ENCODE data around the gene ADIPOR1.
A peak's percentile ranks its signal among the peaks of the same experiment; 100 is the strongest.

ADIPOR1 gene

DNA sequence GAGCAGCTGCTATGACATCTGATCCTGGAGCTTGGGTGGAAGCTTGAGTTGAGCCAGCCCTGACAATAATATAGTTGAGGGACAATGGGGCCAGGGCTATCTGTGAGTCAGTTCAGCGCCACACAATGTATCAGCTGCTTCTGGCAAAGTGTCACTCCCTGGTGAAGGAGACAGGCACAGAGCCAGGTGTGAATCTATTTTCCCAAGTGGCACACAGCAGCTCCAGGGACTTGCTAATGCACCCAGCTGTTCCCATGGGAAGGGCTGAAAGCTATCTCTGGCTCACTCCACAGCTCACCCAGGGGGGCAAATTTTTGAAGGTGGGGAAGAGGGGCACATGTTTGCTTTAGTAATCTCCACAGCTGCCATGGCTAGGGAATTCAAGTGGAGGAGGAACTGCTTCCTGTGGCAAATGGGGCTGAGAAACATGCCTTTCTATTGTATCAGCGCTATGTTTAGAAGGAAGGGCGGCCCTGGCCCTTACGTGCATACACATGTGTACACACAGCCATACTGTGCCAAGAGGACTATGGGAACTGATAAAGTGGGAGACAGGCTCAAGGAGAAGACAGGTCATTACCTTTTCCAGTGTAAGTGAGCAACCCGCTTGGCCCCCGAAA, 6.8 kb upstream of the ADIPOR1 start:
- Mint-ChIP-seq H3K27ac (no peak overlapping the region), H3K36me3 (ENCODE audit: low read depth) (peaks cover 66% of the 10 kb centered on the region), H3K27me3 (no peaks in the 10 kb centered on the region), H3K4me1 (ENCODE audit: low read depth) (peaks cover 50% of the 10 kb centered on the region), H3K9me3 (no peaks in the 10 kb centered on the region), H3K4me3 (no peak overlapping the region)
- intact Hi-C loops (cut with micrococcal nuclease), result loop anchor here (5.0 kb wide), 2 partner anchors 38 to 42 kb away; partner anchors contain the start of genes KLHL12 and TMEM183A

DNA sequence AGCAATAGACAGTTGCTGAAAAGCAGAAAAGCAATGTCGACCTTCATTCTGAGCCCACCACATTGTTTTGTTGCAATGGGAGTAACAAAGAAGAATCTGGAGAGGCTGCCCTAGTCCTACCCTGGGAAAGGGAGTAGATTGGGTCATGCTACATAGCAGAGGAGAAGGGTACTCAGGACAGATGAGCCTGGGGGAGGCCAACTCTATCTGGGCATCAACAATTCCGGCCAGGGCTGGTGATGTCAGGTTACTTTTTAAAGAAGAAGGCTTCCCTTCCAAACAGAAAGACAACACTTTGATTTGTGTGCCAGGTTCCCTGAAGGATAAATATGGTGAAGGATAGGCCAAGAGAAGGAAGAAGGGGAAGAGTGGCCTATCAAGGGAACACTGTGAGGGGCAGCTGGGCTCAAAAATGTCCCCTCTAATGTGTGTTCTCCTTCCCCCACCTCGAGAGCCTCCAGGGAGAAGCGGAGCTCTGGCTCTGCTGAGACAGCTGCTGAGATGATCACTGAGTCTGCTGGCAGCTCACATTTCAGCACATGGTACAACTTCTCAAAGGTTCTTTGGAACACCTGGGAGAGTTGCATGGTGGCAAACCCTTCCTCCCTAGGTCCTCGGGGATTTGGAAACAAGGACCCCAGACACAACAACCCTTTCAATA, 3.2 kb upstream of the ADIPOR1 start:
- Mint-ChIP-seq H3K4me1 (ENCODE audit: low read depth) (peaks cover 46% of the 10 kb centered on the region), H3K4me3 (no peak overlapping the region), H3K27me3 (no peaks in the 10 kb centered on the region), H3K27ac (no peak overlapping the region), H3K36me3 (ENCODE audit: low read depth) (peaks cover 68% of the 10 kb centered on the region), H3K9me3 (no peaks in the 10 kb centered on the region)
- intact Hi-C loops (cut with micrococcal nuclease), result no loop called here

- peaks cover 41% of the 10 kb centered on the region for H3K4me1 Mint-ChIP-seq (ENCODE audit: low read depth)
- no peaks in the 10 kb centered on the region for H3K9me3 Mint-ChIP-seq
- H3K27me3 Mint-ChIP-seq, result no peaks in the 10 kb centered on the region
- H3K36me3 Mint-ChIP-seq (ENCODE audit: low read depth), result peaks cover 63% of the 10 kb centered on the region
- intact Hi-C loops (cut with micrococcal nuclease), result no loop called here
- no peak overlapping the region for H3K27ac Mint-ChIP-seq
- H3K4me3 Mint-ChIP-seq, result no peak overlapping the region
These were observed 1.1 kb upstream of the ADIPOR1 start for GRCh38 chr1:202959276-202959620.

DNA sequence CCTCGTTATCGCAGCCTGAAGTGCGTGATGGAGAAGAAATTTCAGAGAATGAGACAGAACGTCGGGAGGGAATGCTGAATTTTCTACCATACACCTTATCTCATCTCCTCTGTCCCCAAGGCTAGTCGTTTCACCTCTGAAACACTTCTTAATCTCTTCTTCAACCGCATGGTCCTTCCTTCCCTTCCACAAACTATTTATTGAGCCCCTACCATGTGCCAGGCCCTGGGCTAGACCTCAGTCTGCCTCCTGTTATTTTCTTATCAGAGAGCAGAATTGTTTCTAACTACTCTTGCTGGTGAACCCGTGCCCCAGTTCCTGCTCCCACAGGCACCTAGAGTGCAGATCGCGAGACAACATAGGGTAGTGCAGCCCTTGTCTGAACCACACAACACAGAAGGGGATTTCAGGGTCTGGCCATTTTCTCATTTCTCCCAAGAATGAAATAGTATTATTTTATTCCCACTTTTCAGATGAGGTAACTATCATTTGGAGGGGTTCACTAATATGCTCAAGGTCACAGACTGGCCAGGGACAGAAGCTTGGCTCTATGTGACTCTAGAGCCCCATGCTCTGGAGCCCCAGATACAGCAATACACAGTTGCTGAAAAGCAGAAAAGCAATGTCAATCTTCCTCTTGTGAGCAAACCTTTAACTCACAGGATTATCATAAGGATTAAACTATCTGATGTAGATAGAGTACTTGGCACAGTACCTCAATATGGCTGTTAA, 598 bp upstream of the ADIPOR1 start:
- Mint-ChIP-seq H3K4me3 (peak overlapping the region; percentile 86), H3K27ac (peak overlapping the region; percentile 86), H3K36me3 (ENCODE audit: low read depth) (peaks cover 63% of the 10 kb centered on the region), H3K4me1 (ENCODE audit: low read depth) (peaks cover 45% of the 10 kb centered on the region), H3K27me3 (no peaks in the 10 kb centered on the region), H3K9me3 (no peaks in the 10 kb centered on the region)
- intact Hi-C loops (cut with micrococcal nuclease), result loop anchor here (1.0 kb wide), 1 partner anchor 9 kb away; the partner anchor contains the start of gene CYB5R1

DNA sequence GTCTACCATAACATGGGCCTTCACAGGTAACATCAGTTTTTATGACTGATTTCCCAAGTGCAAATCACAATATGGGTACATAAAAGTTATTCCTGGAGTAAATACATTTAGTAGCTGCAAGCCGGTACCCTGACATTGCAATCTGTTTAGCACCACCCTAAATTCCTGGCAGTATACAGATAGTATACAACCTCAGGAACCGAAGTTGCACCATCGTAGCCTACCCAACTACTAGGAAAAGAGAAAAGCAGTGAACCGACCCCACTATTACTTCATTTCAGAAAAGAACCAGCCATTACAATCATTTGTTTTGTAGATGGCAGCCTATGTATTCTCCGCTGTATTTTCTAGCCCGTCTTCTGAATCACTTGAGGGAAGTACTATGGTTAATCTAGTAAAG, 1.1 kb downstream of the ADIPOR1 start:
- intact Hi-C loops (cut with micrococcal nuclease), result no loop called here
- Mint-ChIP-seq H3K36me3 (ENCODE audit: low read depth) (peaks cover 46% of the 10 kb centered on the region), H3K27me3 (no peaks in the 10 kb centered on the region), H3K4me3 (peak overlapping the region; percentile 86), H3K4me1 (ENCODE audit: low read depth) (peaks cover 56% of the 10 kb centered on the region), H3K27ac (peak overlapping the region; percentile 86), H3K9me3 (no peaks in the 10 kb centered on the region)

DNA sequence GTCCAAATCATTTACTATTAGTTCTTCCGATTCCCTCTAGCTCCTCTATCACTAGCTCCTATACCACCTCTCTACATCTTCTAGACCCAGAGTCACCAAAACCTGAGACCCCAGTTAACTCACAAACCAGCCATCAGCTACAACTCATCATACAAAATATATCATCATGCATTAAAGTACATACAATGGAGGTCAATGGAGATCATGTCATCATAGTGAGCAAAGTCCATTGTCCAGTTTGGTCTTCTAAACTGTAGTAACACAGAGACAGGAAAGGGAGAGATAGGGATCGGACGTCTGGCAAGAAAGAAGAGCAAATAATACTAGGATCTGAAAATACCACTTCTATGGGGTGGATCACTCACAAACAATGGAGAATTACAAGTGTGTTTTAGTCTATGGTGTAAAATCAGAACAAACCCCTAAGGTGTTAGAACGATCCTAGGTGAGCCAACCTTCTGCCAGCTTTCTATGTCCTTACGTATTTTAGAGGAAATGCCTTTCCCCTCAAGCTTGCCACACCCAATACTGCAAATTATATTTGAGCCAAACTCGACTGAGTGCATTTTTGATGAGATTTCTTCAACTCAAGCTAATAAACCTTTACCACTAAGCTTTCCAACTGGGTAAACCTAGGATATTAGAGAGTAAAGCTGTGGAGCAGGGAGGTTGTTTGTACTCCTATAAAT, 3.9 kb downstream of the ADIPOR1 start:
- no peaks in the 10 kb centered on the region for H3K27me3 Mint-ChIP-seq
- peaks cover 54% of the 10 kb centered on the region for H3K36me3 Mint-ChIP-seq (ENCODE audit: low read depth)
- intact Hi-C loops (cut with micrococcal nuclease), result no loop called here
- peak overlapping the region; percentile 5 for H3K4me3 Mint-ChIP-seq
- H3K27ac Mint-ChIP-seq, result peak overlapping the region; percentile 85
- H3K9me3 Mint-ChIP-seq, result no peaks in the 10 kb centered on the region
- H3K4me1 Mint-ChIP-seq (ENCODE audit: low read depth), result peaks cover 64% of the 10 kb centered on the region

- peaks cover 58% of the 10 kb centered on the region for H3K36me3 Mint-ChIP-seq (ENCODE audit: low read depth)
- H3K27me3 Mint-ChIP-seq, result no peaks in the 10 kb centered on the region
- H3K4me1 Mint-ChIP-seq (ENCODE audit: low read depth), result peaks cover 59% of the 10 kb centered on the region
- H3K9me3 Mint-ChIP-seq, result no peaks in the 10 kb centered on the region
- H3K27ac Mint-ChIP-seq, result peak overlapping the region; percentile 85
- H3K4me3 Mint-ChIP-seq, result no peak overlapping the region
- intact Hi-C loops (cut with micrococcal nuclease), result loop anchor here (2.0 kb wide), 2 partner anchors 45 to 65 kb away; partner anchors contain the start of gene RABIF
These were observed 4.7 kb downstream of the ADIPOR1 start for GRCh38 chr1:202953392-202953791.

GRCh38 chr1:202952818-202953217, 5.3 kb downstream of the ADIPOR1 start:
- peak overlapping the region; percentile 59 for H3K4me3 Mint-ChIP-seq
- H3K9me3 Mint-ChIP-seq, result no peaks in the 10 kb centered on the region
- intact Hi-C loops (cut with micrococcal nuclease), result loop anchor here (1.0 to 2.0 kb wide), 3 partner anchors 16 to 64 kb away; partner anchors contain the start of gene RABIF
- H3K27me3 Mint-ChIP-seq, result no peaks in the 10 kb centered on the region
- peak overlapping the region; percentile 85 for H3K27ac Mint-ChIP-seq
- peaks cover 57% of the 10 kb centered on the region for H3K4me1 Mint-ChIP-seq (ENCODE audit: low read depth)
- peaks cover 62% of the 10 kb centered on the region for H3K36me3 Mint-ChIP-seq (ENCODE audit: low read depth)

DNA sequence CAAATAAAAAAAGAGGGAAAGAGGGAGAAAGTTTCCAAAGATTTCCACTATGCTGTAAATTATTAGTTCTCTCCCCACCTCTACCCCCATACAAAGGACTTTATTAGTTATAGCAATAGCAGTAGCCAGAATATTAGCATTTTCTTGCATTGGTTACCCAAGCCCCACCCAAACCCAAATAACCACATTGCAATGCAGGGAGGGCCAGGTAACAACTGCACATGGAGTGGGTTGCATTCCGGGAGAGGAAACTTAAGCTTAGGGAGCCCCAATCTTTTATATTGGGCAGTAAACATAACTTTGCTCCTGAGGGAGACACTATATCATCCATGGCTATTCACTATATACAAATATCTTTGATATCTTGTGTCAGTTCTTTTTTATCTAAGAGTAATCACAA, 6.0 kb downstream of the ADIPOR1 start:
- Mint-ChIP-seq H3K27ac (peak overlapping the region; percentile 85), H3K4me3 (no peak overlapping the region), H3K9me3 (no peaks in the 10 kb centered on the region), H3K36me3 (ENCODE audit: low read depth) (peaks cover 69% of the 10 kb centered on the region), H3K27me3 (no peaks in the 10 kb centered on the region), H3K4me1 (ENCODE audit: low read depth) (peaks cover 54% of the 10 kb centered on the region)
- intact Hi-C loops (cut with micrococcal nuclease), result loop anchor here (1.0 to 2.0 kb wide), 3 partner anchors 17 to 63 kb away; partner anchors contain the start of gene RABIF

GRCh38 chr1:202951437-202951836, 6.7 kb downstream of the ADIPOR1 start:
- Mint-ChIP-seq H3K4me1 (ENCODE audit: low read depth) (peaks cover 47% of the 10 kb centered on the region), H3K27me3 (no peaks in the 10 kb centered on the region), H3K9me3 (no peaks in the 10 kb centered on the region), H3K27ac (peak overlapping the region; percentile 85), H3K36me3 (ENCODE audit: low read depth) (peaks cover 73% of the 10 kb centered on the region), H3K4me3 (no peak overlapping the region)
- intact Hi-C loops (cut with micrococcal nuclease), result no loop called here

- intact Hi-C loops (cut with micrococcal nuclease), result no loop called here
- Mint-ChIP-seq H3K27me3 (no peaks in the 10 kb centered on the region), H3K36me3 (ENCODE audit: low read depth) (peaks cover 100% of the 10 kb centered on the region), H3K4me3 (no peak overlapping the region), H3K4me1 (ENCODE audit: low read depth) (no peaks in the 10 kb centered on the region), H3K9me3 (no peaks in the 10 kb centered on the region), H3K27ac (no peak overlapping the region)
These were observed 12.6 kb downstream of the ADIPOR1 start for GRCh38 chr1:202945483-202945882.

DNA sequence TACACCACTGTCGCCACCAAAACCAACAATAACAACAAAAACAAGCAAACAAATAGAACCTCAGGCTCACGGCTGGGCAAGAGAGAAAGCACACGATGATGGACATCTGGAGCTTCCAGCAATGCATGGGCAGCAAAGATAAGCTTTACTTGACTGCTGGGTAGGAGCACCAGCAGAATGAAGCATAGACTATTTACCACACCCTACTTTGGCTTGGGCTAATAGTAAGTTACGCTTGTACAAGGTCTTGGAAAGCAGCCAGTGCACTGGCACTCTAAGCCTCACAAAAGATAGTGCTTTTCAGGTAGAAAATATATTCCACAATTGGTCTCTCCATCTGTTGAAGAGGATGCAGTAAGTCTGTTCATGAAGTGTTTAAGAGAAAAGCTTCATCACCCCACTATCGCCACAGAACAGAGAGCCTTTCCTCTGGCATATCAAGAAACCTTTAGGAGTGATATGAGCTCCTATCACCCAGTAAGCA, 13.6 kb downstream of the ADIPOR1 start:
- no peaks in the 10 kb centered on the region for H3K9me3 Mint-ChIP-seq
- no peak overlapping the region for H3K27ac Mint-ChIP-seq
- peaks cover 100% of the 10 kb centered on the region for H3K36me3 Mint-ChIP-seq (ENCODE audit: low read depth)
- no peaks in the 10 kb centered on the region for H3K4me1 Mint-ChIP-seq (ENCODE audit: low read depth)
- H3K27me3 Mint-ChIP-seq, result no peaks in the 10 kb centered on the region
- no peak overlapping the region for H3K4me3 Mint-ChIP-seq
- intact Hi-C loops (cut with micrococcal nuclease), result no loop called here

DNA sequence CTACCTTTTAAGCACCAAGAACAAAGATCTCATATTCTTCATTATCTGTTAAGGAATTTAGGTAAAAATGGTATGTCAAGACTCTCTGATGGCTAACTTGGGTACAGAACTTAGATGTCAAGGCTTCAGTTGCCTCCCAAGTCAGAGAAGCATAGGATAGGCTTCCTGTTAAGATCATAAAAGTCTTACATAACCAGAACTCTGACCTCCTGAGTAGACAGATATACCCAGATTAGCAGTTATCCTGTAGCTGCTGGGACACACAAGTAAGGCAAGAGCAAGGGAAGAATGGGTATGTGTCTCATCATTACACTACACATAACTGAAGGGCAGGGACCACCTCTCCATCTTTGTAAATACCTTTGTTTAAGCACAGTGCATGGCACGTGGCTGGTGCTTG, 15.7 kb downstream of the ADIPOR1 start:
- no peak overlapping the region for H3K27ac Mint-ChIP-seq
- intact Hi-C loops (cut with micrococcal nuclease), result no loop called here
- H3K4me3 Mint-ChIP-seq, result no peak overlapping the region
- no peaks in the 10 kb centered on the region for H3K4me1 Mint-ChIP-seq (ENCODE audit: low read depth)
- no peaks in the 10 kb centered on the region for H3K27me3 Mint-ChIP-seq
- no peaks in the 10 kb centered on the region for H3K9me3 Mint-ChIP-seq
- peaks cover 81% of the 10 kb centered on the region for H3K36me3 Mint-ChIP-seq (ENCODE audit: low read depth)

Measured in dendritic cell treated with granulocyte-macrophage colony-stimulating factor and Interleukin-4, amounts not matched to agents 40 ng/mL and 50 ng/mL, for 4 days (primary cell).